Measurements from ENCODE around the gene LTA4H. TPM values are rescaled to one million over a fixed set of nuclear protein-coding genes. Genes with fewer than 3 reads are reported as not detected.

LTA4H gene
- total and polyA plus RNA-seq, 2 donors = 61.5 to 72.1 TPM

- no peaks in the 10 kb centered on the region for H3K27me3 ChIP-seq (ENCODE audit: control insufficient read depth in 2 of 2, insufficient read depth in 1 of 2, low read length in 1 of 2)
- H3K4me1 ChIP-seq (ENCODE audit: control insufficient read depth in 2 of 2, insufficient read depth in 2 of 2, low read length in 2 of 2) = peaks cover 0 to 4% of the 10 kb centered on the region in 2 donors
- no peak for DNase-seq (ENCODE audit: low read depth in 6 of 9, low spot score in 9 of 9)
- H3K27ac ChIP-seq (ENCODE audit: low read depth in 1 of 2, low read length in 1 of 2) = no peak overlapping the region
- 94% methylated on average over 2 of the region's 2 CpGs for WGBS
- no peak overlapping the region for H3K4me3 ChIP-seq (ENCODE audit: low read length in 2 of 2)
- H3K36me3 ChIP-seq (ENCODE audit: control insufficient read depth in 2 of 2, insufficient read depth in 2 of 2, low read length in 1 of 2) = no peaks in the 10 kb centered on the region
- H3K9me3 ChIP-seq (ENCODE audit: control insufficient read depth in 2 of 2, insufficient read depth in 1 of 2, low read length in 1 of 2) = no peaks in the 10 kb centered on the region
These were observed 14.8 kb upstream of the LTA4H start for GRCh38 chr12:96050139-96050538.

GRCh38 chr12:96049101-96049500 lies 13.7 kb upstream of the LTA4H start:
- Histone ChIP-seq H3K9me3 (ENCODE audit: control insufficient read depth in 2 of 2, insufficient read depth in 1 of 2, low read length in 1 of 2) (no peaks in the 10 kb centered on the region), H3K4me3 (ENCODE audit: low read length in 2 of 2) (no peak overlapping the region), H3K4me1 (ENCODE audit: control insufficient read depth in 2 of 2, insufficient read depth in 2 of 2, low read length in 2 of 2) (peaks cover 0 to 4% of the 10 kb centered on the region in 2 donors), H3K36me3 (ENCODE audit: control insufficient read depth in 2 of 2, insufficient read depth in 2 of 2, low read length in 1 of 2) (no peaks in the 10 kb centered on the region), H3K27me3 (ENCODE audit: control insufficient read depth in 2 of 2, insufficient read depth in 1 of 2, low read length in 1 of 2) (no peaks in the 10 kb centered on the region), H3K27ac (ENCODE audit: low read depth in 1 of 2, low read length in 1 of 2) (no peak overlapping the region)
- DNase-seq (ENCODE audit: low read depth in 6 of 9, low spot score in 9 of 9) = no peak
- WGBS = 76% methylated on average over 6 of the region's 6 CpGs

GRCh38 chr12:96048393-96048969 lies 13.1 kb upstream of the LTA4H start:
- Histone ChIP-seq H3K27me3 (ENCODE audit: control insufficient read depth in 2 of 2, insufficient read depth in 1 of 2, low read length in 1 of 2) (no peaks in the 10 kb centered on the region), H3K4me3 (ENCODE audit: low read length in 2 of 2) (no peak overlapping the region), H3K27ac (ENCODE audit: low read depth in 1 of 2, low read length in 1 of 2) (no peak overlapping the region), H3K4me1 (ENCODE audit: control insufficient read depth in 2 of 2, insufficient read depth in 2 of 2, low read length in 2 of 2) (peaks cover 0 to 4% of the 10 kb centered on the region in 2 donors), H3K9me3 (ENCODE audit: control insufficient read depth in 2 of 2, insufficient read depth in 1 of 2, low read length in 1 of 2) (no peaks in the 10 kb centered on the region), H3K36me3 (ENCODE audit: control insufficient read depth in 2 of 2, insufficient read depth in 2 of 2, low read length in 1 of 2) (no peaks in the 10 kb centered on the region)
- WGBS = 83% methylated on average over 5 of the region's 5 CpGs
- no peak for DNase-seq (ENCODE audit: low read depth in 6 of 9, low spot score in 9 of 9)

GRCh38 chr12:96047229-96048211 lies 12.1 kb upstream of the LTA4H start:
- WGBS = 63% methylated on average over 7 of the region's 7 CpGs
- H3K36me3 ChIP-seq (ENCODE audit: control insufficient read depth in 2 of 2, insufficient read depth in 2 of 2, low read length in 1 of 2) = no peaks in the 10 kb centered on the region
- H3K9me3 ChIP-seq (ENCODE audit: control insufficient read depth in 2 of 2, insufficient read depth in 1 of 2, low read length in 1 of 2) = no peaks in the 10 kb centered on the region
- peak in 1 of 9 donors; percentile 37 for DNase-seq (ENCODE audit: low read depth in 6 of 9, low spot score in 9 of 9)
- H3K27ac ChIP-seq (ENCODE audit: low read depth in 1 of 2, low read length in 1 of 2) = peak overlapping the region in 1 of 2 donors; percentile 56
- peaks cover 0 to 4% of the 10 kb centered on the region in 2 donors for H3K4me1 ChIP-seq (ENCODE audit: control insufficient read depth in 2 of 2, insufficient read depth in 2 of 2, low read length in 2 of 2)
- no peaks in the 10 kb centered on the region for H3K27me3 ChIP-seq (ENCODE audit: control insufficient read depth in 2 of 2, insufficient read depth in 1 of 2, low read length in 1 of 2)
- no peak overlapping the region for H3K4me3 ChIP-seq (ENCODE audit: low read length in 2 of 2)

- H3K4me3 ChIP-seq (ENCODE audit: low read length in 2 of 2) = no peak overlapping the region
- no peak overlapping the region for H3K27ac ChIP-seq (ENCODE audit: low read depth in 1 of 2, low read length in 1 of 2)
- 91% methylated on average over 3 of the region's 3 CpGs for WGBS
- H3K36me3 ChIP-seq (ENCODE audit: control insufficient read depth in 2 of 2, insufficient read depth in 2 of 2, low read length in 1 of 2) = no peaks in the 10 kb centered on the region
- no peaks in the 10 kb centered on the region for H3K27me3 ChIP-seq (ENCODE audit: control insufficient read depth in 2 of 2, insufficient read depth in 1 of 2, low read length in 1 of 2)
- peaks cover 0 to 4% of the 10 kb centered on the region in 2 donors for H3K4me1 ChIP-seq (ENCODE audit: control insufficient read depth in 2 of 2, insufficient read depth in 2 of 2, low read length in 2 of 2)
- H3K9me3 ChIP-seq (ENCODE audit: control insufficient read depth in 2 of 2, insufficient read depth in 1 of 2, low read length in 1 of 2) = no peaks in the 10 kb centered on the region
- DNase-seq (ENCODE audit: low read depth in 6 of 9, low spot score in 9 of 9) = no peak
These were observed 11.3 kb upstream of the LTA4H start for GRCh38 chr12:96046543-96047228.

- WGBS = 90% methylated on average over 7 of the region's 7 CpGs
- Histone ChIP-seq H3K9me3 (ENCODE audit: control insufficient read depth in 2 of 2, insufficient read depth in 1 of 2, low read length in 1 of 2) (no peaks in the 10 kb centered on the region), H3K4me1 (ENCODE audit: control insufficient read depth in 2 of 2, insufficient read depth in 2 of 2, low read length in 2 of 2) (peaks cover 0 to 4% of the 10 kb centered on the region in 2 donors), H3K4me3 (ENCODE audit: low read length in 2 of 2) (no peak overlapping the region), H3K27ac (ENCODE audit: low read depth in 1 of 2, low read length in 1 of 2) (no peak overlapping the region), H3K36me3 (ENCODE audit: control insufficient read depth in 2 of 2, insufficient read depth in 2 of 2, low read length in 1 of 2) (no peaks in the 10 kb centered on the region), H3K27me3 (ENCODE audit: control insufficient read depth in 2 of 2, insufficient read depth in 1 of 2, low read length in 1 of 2) (no peaks in the 10 kb centered on the region)
- DNase-seq (ENCODE audit: low read depth in 6 of 9, low spot score in 9 of 9) = no peak
These were observed 10.2 kb upstream of the LTA4H start for GRCh38 chr12:96045566-96045965.

- no peaks in the 10 kb centered on the region for H3K27me3 ChIP-seq (ENCODE audit: control insufficient read depth in 2 of 2, insufficient read depth in 1 of 2, low read length in 1 of 2)
- H3K36me3 ChIP-seq (ENCODE audit: control insufficient read depth in 2 of 2, insufficient read depth in 2 of 2, low read length in 1 of 2) = no peaks in the 10 kb centered on the region
- no peak overlapping the region for H3K4me3 ChIP-seq (ENCODE audit: low read length in 2 of 2)
- no peak for DNase-seq (ENCODE audit: low read depth in 6 of 9, low spot score in 9 of 9)
- H3K4me1 ChIP-seq (ENCODE audit: control insufficient read depth in 2 of 2, insufficient read depth in 2 of 2, low read length in 2 of 2) = peaks cover 0 to 4% of the 10 kb centered on the region in 2 donors
- 100% methylated on average over 2 of the region's 2 CpGs for WGBS
- no peaks in the 10 kb centered on the region for H3K9me3 ChIP-seq (ENCODE audit: control insufficient read depth in 2 of 2, insufficient read depth in 1 of 2, low read length in 1 of 2)
- H3K27ac ChIP-seq (ENCODE audit: low read depth in 1 of 2, low read length in 1 of 2) = no peak overlapping the region
These were observed 9.5 kb upstream of the LTA4H start for GRCh38 chr12:96044943-96045290.

GRCh38 chr12:96044017-96044942 lies 8.9 kb upstream of the LTA4H start:
- no peak overlapping the region for H3K27ac ChIP-seq (ENCODE audit: low read depth in 1 of 2, low read length in 1 of 2)
- WGBS = 93% methylated on average over 10 of the region's 10 CpGs

More at GRCh38 chr12:96044017-96044942, 8.9 kb upstream of the LTA4H start:
- H3K9me3 ChIP-seq (ENCODE audit: control insufficient read depth in 2 of 2, insufficient read depth in 1 of 2, low read length in 1 of 2) = no peaks in the 10 kb centered on the region
- no peaks in the 10 kb centered on the region for H3K36me3 ChIP-seq (ENCODE audit: control insufficient read depth in 2 of 2, insufficient read depth in 2 of 2, low read length in 1 of 2)
- H3K4me1 ChIP-seq (ENCODE audit: control insufficient read depth in 2 of 2, insufficient read depth in 2 of 2, low read length in 2 of 2) = peaks cover 0 to 4% of the 10 kb centered on the region in 2 donors
- no peaks in the 10 kb centered on the region for H3K27me3 ChIP-seq (ENCODE audit: control insufficient read depth in 2 of 2, insufficient read depth in 1 of 2, low read length in 1 of 2)
- no peak for DNase-seq (ENCODE audit: low read depth in 6 of 9, low spot score in 9 of 9)
- H3K4me3 ChIP-seq (ENCODE audit: low read length in 2 of 2) = no peak overlapping the region

Measured in thymus (tissue), 11 donors.